B cell (primary cell): ENCODE results near the gene TECTA. TPM values are rescaled to one million over a fixed set of nuclear protein-coding genes. Genes with fewer than 3 reads are reported as not detected.

Experiments
- ATAC-seq: fragments of 200-7000 bp; cut with Tn5 transposase; one replicate; pipeline ENCODE4 v1.10.0; 2021; ENCODE audit warnings: low read depth, mild to moderate bottlenecking, moderate number of reproducible peaks, moderate library complexity
- CTCF ChIA-PET: fragments of 350-600 bp; sonication (Branson Sonifier 250); formaldehyde crosslinking; loops from one replicate; lab custom pipeline; 2021; ENCODE audit warnings: antibody characterized with exemption, inconsistent platforms; lab: Charles Lee
- POLR2A ChIA-PET: fragments of 350-600 bp; sonication (Branson Sonifier 250); formaldehyde crosslinking; loops from one replicate; lab custom pipeline; 2021; ENCODE audit warnings: antibody characterized with exemption; lab: Charles Lee
- DNase-seq: peaks from one replicate; pipeline ENCODE4 v3.0.0; 2013
- H2AFZ ChIP-seq: 2 replicates; pipeline ENCODE4 v1.6.1; 2012; ENCODE audit warnings: mild to moderate bottlenecking, low read depth, low read length; ENCODE audit not compliant: insufficient read depth, poor library complexity, severe bottlenecking
- H3K27ac ChIP-seq, 2 donors: 1 replicate in 1 of 2; 2 replicates in 1 of 2; pipeline ENCODE4 v1.5.1; 2012 to 2013; ENCODE audit warnings: low read length in 2 of 2, mild to moderate bottlenecking in 2 of 2, moderate library complexity in 1 of 2
- H3K27me3 ChIP-seq, 4 experiments: fragments of 200-600 bp in 1 of 4; sonication (generic) in 1 of 4; replicated peaks in 1 of 4; 1 replicate in 2 of 4; 2 replicates in 2 of 4; pipeline versions ENCODE4 v1.6.1 to v1.7.0; 2013 to 2016; ENCODE audit warnings: low read length in 3 of 4, mild to moderate bottlenecking in 2 of 4, mixed read lengths in 1 of 4, moderate library complexity in 1 of 4; ENCODE audit not compliant: insufficient read depth in 4 of 4, control insufficient read depth in 3 of 4; ENCODE audit errors: control extremely low read depth in 1 of 4
- H3K36me3 ChIP-seq, 2 experiments: replicated peaks in 1 of 2; 1 replicate in 1 of 2; 2 replicates in 1 of 2; pipeline versions ENCODE4 v1.6.1 to v1.7.1; 2013; ENCODE audit warnings: low read length in 1 of 2; ENCODE audit not compliant: insufficient read depth in 2 of 2, control insufficient read depth in 1 of 2; ENCODE audit errors: control extremely low read depth in 1 of 2, extremely low read depth in 1 of 2
- H3K4me1 ChIP-seq, 2 donors: fragments of 200-600 bp in 1 of 2; sonication (generic) in 1 of 2; 1 replicate in 1 of 2; 2 replicates in 1 of 2; pipeline versions ENCODE4 v1.5.1 to v1.6.1; 2013 to 2017; ENCODE audit warnings: low read length in 2 of 2; ENCODE audit not compliant: control insufficient read depth in 2 of 2, insufficient read depth in 2 of 2
- H3K4me2 ChIP-seq: replicated peaks from 2 replicates; pipeline ENCODE3; 2012; ENCODE audit warnings: mild to moderate bottlenecking, low read depth, low read length; ENCODE audit not compliant: poor library complexity, severe bottlenecking
- H3K4me3 ChIP-seq, 5 experiments: fragments of 200-600 bp in 1 of 5; sonication (generic) in 1 of 5; 1 replicate in 3 of 5; 2 replicates in 2 of 5; pipeline versions ENCODE4 v1.5.1 to v1.7.0; 2011 to 2016; ENCODE audit warnings: low read length in 4 of 5, mild to moderate bottlenecking in 4 of 5, low read depth in 2 of 5, control low read depth in 1 of 5, moderate library complexity in 1 of 5; ENCODE audit not compliant: insufficient read depth in 1 of 5; ENCODE audit errors: control extremely low read depth in 1 of 5, extremely low read depth in 1 of 5
- H3K79me2 ChIP-seq: fragments of 200-600 bp; sonication (generic); one replicate; pipeline ENCODE4 v1.6.0; 2016; ENCODE audit warnings: low read length; ENCODE audit not compliant: control insufficient read depth, insufficient read depth
- H3K9ac ChIP-seq: fragments of 200-600 bp; sonication (generic); 2 replicates; pipeline ENCODE4 v1.6.1; 2017; ENCODE audit warnings: mild to moderate bottlenecking, low read length, moderate library complexity
- H3K9me3 ChIP-seq, 3 donors: one replicate each; pipeline versions ENCODE4 v1.6.1 to v1.7.1; 2013; ENCODE audit warnings: low read length in 2 of 3; ENCODE audit not compliant: control insufficient read depth in 2 of 3, insufficient read depth in 1 of 3; ENCODE audit errors: control extremely low read depth in 1 of 3
- H4K20me1 ChIP-seq: 2 replicates; pipeline ENCODE4 v1.6.0; 2012; ENCODE audit warnings: mild to moderate bottlenecking, low read length; ENCODE audit not compliant: insufficient read depth, control insufficient read depth, poor library complexity, severe bottlenecking
- H3K27ac Mint-ChIP-seq: one replicate; pipeline ENCODE4 v1.8.0; 2021; ENCODE audit warnings: mixed read lengths
- H3K27me3 Mint-ChIP-seq: one replicate; pipeline ENCODE4 v1.8.0; 2021; ENCODE audit warnings: mixed read lengths
- H3K4me1 Mint-ChIP-seq: one replicate; pipeline ENCODE4 v1.8.0; 2021; ENCODE audit warnings: mixed read lengths
- H3K4me3 Mint-ChIP-seq: one replicate; pipeline ENCODE4 v1.8.0; 2021; ENCODE audit warnings: mixed read lengths
- H3K9me3 Mint-ChIP-seq: one replicate; pipeline ENCODE4 v1.8.0; 2022; ENCODE audit warnings: mixed read lengths; ENCODE audit not compliant: insufficient read depth
- EZH2 ChIP-seq: IDR thresholded peaks from 2 replicates; pipeline ENCODE4 v1.6.1; 2012; ENCODE audit warnings: borderline replicate concordance, low read depth, mild to moderate bottlenecking, moderate library complexity, low read length; ENCODE audit not compliant: insufficient read depth, poor library complexity, severe bottlenecking
- WGBS: methylation state at CpG from one replicate; pipeline ENCODE4 v1.1.5; 2013; ENCODE audit warnings: missing lambda C conversion rate; ENCODE audit not compliant: insufficient coverage; 5-methylcytosine and 5-hydroxymethylcytosine counted together
- intact Hi-C: fragments of 100-400 bp; cut with micrococcal nuclease; formaldehyde crosslinking; loops from one replicate; pipeline ENCODE4 v1.10.0; 2022
- polyA plus RNA-seq: library from polyadenylated mRNA; depleted of rRNA; stranded (reverse); fragments of >200 nt; gene quantifications from 2 replicates; pipeline ENCODE4 v1.2.3, GENCODE V29; 2012
- total RNA-seq, 2 donors: library from RNA; stranded (reverse); fragments of 120-200 nt in 1 of 2; gene quantifications; 1 replicate in 1 of 2; 2 replicates in 1 of 2; pipeline versions ENCODE4 v1.2.3 to v1.2.4, GENCODE V29; 2013 to 2022
- TF ChIP-seq, protein P1 (sequence below): fragments of 200-600 bp; IDR thresholded peaks from one replicate; pipeline ENCODE4 v1.8.0; 2022; ENCODE audit warnings: antibody characterized with exemption, mild to moderate bottlenecking

Gene TECTA
- total and polyA plus RNA-seq, 2 donors (not counting 1 experiment from before 2014, with no cell fraction given) = 0.47 to 0.51 TPM

DNA sequence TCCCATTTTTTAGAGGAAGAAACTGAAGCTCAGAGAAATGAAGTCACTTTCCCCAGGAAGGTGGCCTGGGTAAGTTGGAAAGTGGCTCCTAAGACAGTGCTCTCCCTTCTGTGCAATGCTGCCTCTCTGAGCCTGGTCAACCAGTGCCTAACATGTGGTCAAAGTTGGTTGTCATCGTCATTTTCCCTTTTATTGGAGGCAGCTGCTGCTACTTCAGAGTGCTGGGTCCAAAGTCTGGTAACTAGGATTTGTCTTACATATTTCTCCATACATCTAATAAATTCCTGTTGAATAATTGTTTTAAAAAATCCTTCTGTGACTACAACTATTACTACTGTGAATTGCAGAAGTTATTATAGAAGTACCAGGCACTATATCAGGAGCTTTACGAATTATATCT is 48.1 kb downstream of the TECTA start:
- CTCF ChIA-PET = interaction anchor here (1.0 kb wide), 1 partner anchor 46 kb away, joined by 3 read pairs; no protein-coding TSS in a partner anchor
- WGBS = no CpG with 5 or more reads among the region's 2 CpGs

DNA sequence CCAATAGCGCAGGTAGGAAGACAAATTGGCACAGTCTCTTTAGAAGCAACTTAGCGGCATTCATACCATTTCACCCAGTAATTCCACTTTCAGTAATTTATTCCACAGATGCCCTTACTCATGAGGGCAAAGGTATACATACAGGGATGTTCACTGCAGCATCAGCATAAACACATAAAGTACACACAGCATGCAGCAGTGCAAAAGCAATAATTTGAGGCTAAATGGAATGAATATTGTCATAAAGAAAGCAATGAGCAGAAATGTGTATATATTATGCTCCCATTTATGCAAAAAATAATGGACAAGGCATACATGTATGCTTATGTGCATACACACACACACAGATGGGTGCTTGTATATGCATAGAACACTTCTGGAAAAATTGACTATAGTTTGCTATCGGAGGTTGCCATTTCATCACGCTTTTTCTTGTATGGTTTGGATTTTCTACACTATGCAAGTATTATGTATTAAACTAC is 50.2 kb downstream of the TECTA start:
- Histone ChIP-seq H3K4me3 (no peak overlapping the region), H3K9me3 (no peaks in the 10 kb centered on the region), H3K4me2 (no peak overlapping the region), H3K79me2 (no peaks in the 10 kb centered on the region), H2AFZ (no peak overlapping the region), H3K36me3 (no peaks in the 10 kb centered on the region), H3K9ac (no peak overlapping the region), H3K27me3 (no peaks in the 10 kb centered on the region), H3K4me1 (no peaks in the 10 kb centered on the region), H3K27ac (no peak overlapping the region), H4K20me1 (no peaks in the 10 kb centered on the region)
- H3K4me3 Mint-ChIP-seq = no peak overlapping the region
- H3K27me3 Mint-ChIP-seq = peaks cover 6% of the 10 kb centered on the region
- no peaks in the 10 kb centered on the region for H3K9me3 Mint-ChIP-seq
- WGBS = no CpG with 5 or more reads among the region's 4 CpGs
- no peaks in the 10 kb centered on the region for H3K4me1 Mint-ChIP-seq
- DNase-seq (no peak), ATAC-seq (no peak)
- H3K27ac Mint-ChIP-seq = no peak overlapping the region
- ChIA-PET POLR2A (no interaction called here), CTCF (no interaction called here)
- no peak for TF ChIP-seq EZH2
- TF ChIP-seq, protein P1, sequence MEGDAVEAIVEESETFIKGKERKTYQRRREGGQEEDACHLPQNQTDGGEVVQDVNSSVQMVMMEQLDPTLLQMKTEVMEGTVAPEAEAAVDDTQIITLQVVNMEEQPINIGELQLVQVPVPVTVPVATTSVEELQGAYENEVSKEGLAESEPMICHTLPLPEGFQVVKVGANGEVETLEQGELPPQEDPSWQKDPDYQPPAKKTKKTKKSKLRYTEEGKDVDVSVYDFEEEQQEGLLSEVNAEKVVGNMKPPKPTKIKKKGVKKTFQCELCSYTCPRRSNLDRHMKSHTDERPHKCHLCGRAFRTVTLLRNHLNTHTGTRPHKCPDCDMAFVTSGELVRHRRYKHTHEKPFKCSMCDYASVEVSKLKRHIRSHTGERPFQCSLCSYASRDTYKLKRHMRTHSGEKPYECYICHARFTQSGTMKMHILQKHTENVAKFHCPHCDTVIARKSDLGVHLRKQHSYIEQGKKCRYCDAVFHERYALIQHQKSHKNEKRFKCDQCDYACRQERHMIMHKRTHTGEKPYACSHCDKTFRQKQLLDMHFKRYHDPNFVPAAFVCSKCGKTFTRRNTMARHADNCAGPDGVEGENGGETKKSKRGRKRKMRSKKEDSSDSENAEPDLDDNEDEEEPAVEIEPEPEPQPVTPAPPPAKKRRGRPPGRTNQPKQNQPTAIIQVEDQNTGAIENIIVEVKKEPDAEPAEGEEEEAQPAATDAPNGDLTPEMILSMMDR = no peak
- intact Hi-C loops = no loop called here

More for the DNA sequence above, 48.1 kb downstream of the TECTA start:
- H3K9ac ChIP-seq = no peak overlapping the region
- TF ChIP-seq, protein P1 = no peak
- TF ChIP-seq EZH2 = no peak
- H3K27me3 ChIP-seq = peaks cover 0 to 4% (median 0%) of the 10 kb centered on the region in 4 experiments
- H2AFZ ChIP-seq = no peak overlapping the region
- no peaks in the 10 kb centered on the region for H3K9me3 Mint-ChIP-seq
- no peak for ATAC-seq
- H3K4me2 ChIP-seq = no peak overlapping the region
- H3K9me3 ChIP-seq = no peaks in the 10 kb centered on the region
- no peak for DNase-seq
- H3K79me2 ChIP-seq = no peaks in the 10 kb centered on the region
- H3K4me1 Mint-ChIP-seq = no peaks in the 10 kb centered on the region
- H3K4me1 ChIP-seq = no peaks in the 10 kb centered on the region
- H3K36me3 ChIP-seq = no peaks in the 10 kb centered on the region
- peaks cover 12% of the 10 kb centered on the region for H3K27me3 Mint-ChIP-seq
- H3K4me3 Mint-ChIP-seq = no peak overlapping the region
- no peak overlapping the region for H3K27ac ChIP-seq
- no peak overlapping the region for H3K4me3 ChIP-seq
- H3K27ac Mint-ChIP-seq = no peak overlapping the region
- intact Hi-C loops = no loop called here
- H4K20me1 ChIP-seq = no peaks in the 10 kb centered on the region
- POLR2A ChIA-PET = no interaction called here
